WTC11 (cell line): Measurements from ENCODE around the gene ALAD.

Experiments used
- ATF2 ChIP-seq: sonication (generic); formaldehyde crosslinking; IDR thresholded peaks from 2 replicates; pipeline ENCODE4 v1.8.1; 2022; ENCODE audit warnings: low read depth, missing genetic modification reagents, borderline replicate concordance
- ATF3 ChIP-seq: sonication (generic); formaldehyde crosslinking; conservative IDR thresholded peaks from 2 replicates; pipeline ENCODE4 v1.8.1; 2022; ENCODE audit warnings: mild to moderate bottlenecking, missing genetic modification reagents
- CTCF ChIP-seq: fragments of 200-600 bp; IDR thresholded peaks from 2 replicates; pipeline ENCODE4 v1.8.0; 2022; ENCODE audit warnings: antibody characterized with exemption
- FOXK1 ChIP-seq: sonication (generic); formaldehyde crosslinking; IDR thresholded peaks from 2 replicates; pipeline ENCODE4 v1.8.0; 2022; ENCODE audit warnings: mild to moderate bottlenecking, moderate library complexity, missing genetic modification reagents
- FOXP4 ChIP-seq: sonication (generic); formaldehyde crosslinking; IDR thresholded peaks from 2 replicates; pipeline ENCODE4 v1.8.0; 2022; ENCODE audit warnings: mild to moderate bottlenecking, missing genetic modification reagents
- JAZF1 ChIP-seq: fragments of 250-450 bp; sonication (Bioruptor Pico); IDR thresholded peaks from 2 replicates; pipeline ENCODE4 v1.9.0; 2021; ENCODE audit warnings: moderate library complexity, mild to moderate bottlenecking, inconsistent platforms
- SP1 ChIP-seq: sonication (generic); formaldehyde crosslinking; conservative IDR thresholded peaks from 2 replicates; pipeline ENCODE4 v1.8.1; 2022; ENCODE audit warnings: missing genetic modification reagents
- ZNF532 ChIP-seq: fragments of 250-450 bp; sonication (Bioruptor Pico); IDR thresholded peaks from 2 replicates; pipeline ENCODE4 v1.9.0; 2021; ENCODE audit warnings: mild to moderate bottlenecking, borderline replicate concordance

GRCh38 chr9:113373676-113374392, 27.2 kb downstream of the ALAD start:
- TF ChIP-seq ZNF532 (CRISPR knock-in tag) (no peak), FOXP4 (no peak), FOXK1 (CRISPR knock-in tag) (no peak), SP1 (CRISPR knock-in tag) (no peak), CTCF (no peak), ATF2 (no peak), ATF3 (CRISPR knock-in tag) (no peak), JAZF1 (CRISPR knock-in tag) (no peak)
